CD1c-positive myeloid dendritic cell (primary cell): ENCODE measurements around the gene PTF1A.

ENCODE experiments used
- DNase-seq: peaks from one replicate; pipeline ENCODE4 v3.0.0-alpha.2; 2016; ENCODE audit errors: extremely low spot score

Gene PTF1A, protein sequence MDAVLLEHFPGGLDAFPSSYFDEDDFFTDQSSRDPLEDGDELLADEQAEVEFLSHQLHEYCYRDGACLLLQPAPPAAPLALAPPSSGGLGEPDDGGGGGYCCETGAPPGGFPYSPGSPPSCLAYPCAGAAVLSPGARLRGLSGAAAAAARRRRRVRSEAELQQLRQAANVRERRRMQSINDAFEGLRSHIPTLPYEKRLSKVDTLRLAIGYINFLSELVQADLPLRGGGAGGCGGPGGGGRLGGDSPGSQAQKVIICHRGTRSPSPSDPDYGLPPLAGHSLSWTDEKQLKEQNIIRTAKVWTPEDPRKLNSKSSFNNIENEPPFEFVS

GRCh38 chr10:23191764-23192711 lies at the start of gene PTF1A:
TSS of gene PTF1A (plus strand) at chr10:23192312. CDS start at chr10:23192531, 219 bp downstream.
- DNase-seq, result no peak

DNA sequence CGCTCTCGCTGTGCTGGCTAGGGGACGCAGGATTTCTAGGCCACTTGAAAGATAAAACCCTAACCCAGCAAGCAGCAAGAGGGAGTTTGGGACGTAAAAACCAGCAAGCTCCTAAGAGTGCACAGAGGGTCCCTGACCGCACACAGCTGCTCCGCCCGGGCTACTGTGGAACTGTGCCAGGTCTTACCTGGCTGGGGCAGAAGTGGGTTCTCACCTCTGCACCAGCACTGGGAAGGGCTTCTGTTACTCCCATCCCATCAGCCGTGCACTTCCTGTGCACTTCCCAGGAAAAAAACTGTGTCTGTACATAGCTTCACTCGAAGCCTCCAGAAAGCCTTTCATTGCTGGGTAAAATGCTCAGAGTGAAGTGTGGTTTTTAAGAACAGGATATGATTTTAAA lies 45.9 kb upstream of the PTF1A start:
- no peak for DNase-seq

GRCh38 chr10:23147035-23147434 lies 45.1 kb upstream of the PTF1A start:
- no peak for DNase-seq

GRCh38 chr10:23148214-23148613 lies 43.9 kb upstream of the PTF1A start:
- no peak for DNase-seq

DNA sequence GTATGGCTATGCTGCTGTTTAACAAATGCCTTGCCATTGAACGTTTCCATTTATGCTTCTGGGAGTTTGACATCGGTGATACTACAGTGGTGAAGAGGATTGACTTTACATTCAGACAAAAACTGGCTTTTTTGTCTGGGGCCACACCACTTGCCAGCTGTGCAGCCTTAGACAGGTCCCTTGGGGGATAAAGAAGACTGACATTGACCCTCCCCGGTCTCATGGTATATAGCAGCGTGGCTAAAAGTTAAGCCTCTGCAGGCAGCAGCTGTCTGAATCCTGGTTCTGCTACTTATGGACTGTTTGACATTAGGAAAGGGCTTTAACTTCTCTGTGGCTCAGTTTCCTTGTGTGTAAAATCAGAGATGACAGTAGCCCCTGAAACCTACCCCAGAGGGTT lies 42.0 kb upstream of the PTF1A start:
- no peak for DNase-seq

DNA sequence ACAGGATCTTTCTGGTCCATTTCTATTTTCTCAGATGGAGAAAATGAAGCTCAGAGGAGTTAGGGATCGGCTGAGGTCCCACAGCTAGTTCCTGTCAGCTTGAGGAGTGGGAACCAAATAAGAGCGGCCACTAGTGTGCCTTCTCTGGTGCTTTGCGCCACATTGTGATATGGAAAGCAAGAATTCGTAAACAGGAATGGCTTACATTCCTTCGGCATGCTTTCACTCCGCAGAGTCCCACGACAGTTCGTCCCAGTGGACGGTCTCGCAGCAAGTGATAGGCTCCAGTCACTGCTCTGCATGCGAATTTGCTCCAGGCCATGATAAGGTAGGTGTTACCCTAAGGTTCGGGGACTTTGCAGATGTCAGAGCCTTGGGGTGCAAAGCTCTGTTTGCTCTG lies 41.5 kb upstream of the PTF1A start:
- DNase-seq, result no peak

DNA sequence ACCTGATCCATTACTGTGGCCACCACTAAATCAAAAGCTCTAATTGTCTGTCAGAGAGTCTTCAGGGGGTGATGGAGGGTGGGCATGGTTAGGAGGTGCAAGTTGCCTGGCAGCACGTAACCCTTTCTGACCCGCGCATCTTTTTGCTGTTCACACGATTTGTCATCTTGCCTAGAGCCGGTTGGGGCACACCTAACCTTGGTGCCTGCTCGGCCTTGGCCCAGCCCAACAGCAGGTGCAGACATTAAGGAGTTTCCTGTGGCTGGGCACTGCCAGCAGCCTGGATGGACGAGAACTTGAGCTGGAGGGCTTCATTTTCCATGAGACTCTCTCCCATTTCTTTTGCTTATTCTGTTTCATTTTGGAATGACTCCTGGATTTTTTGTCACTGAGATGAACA lies 41.0 kb upstream of the PTF1A start:
- no peak for DNase-seq

GRCh38 chr10:23155169-23155568 lies 36.9 kb upstream of the PTF1A start:
- DNase-seq, result no peak

GRCh38 chr10:23156447-23157150 lies 35.5 kb upstream of the PTF1A start:
- DNase-seq, result no peak

- DNase-seq, result no peak
Observed at GRCh38 chr10:23157239-23157681, 34.9 kb upstream of the PTF1A start.

DNA sequence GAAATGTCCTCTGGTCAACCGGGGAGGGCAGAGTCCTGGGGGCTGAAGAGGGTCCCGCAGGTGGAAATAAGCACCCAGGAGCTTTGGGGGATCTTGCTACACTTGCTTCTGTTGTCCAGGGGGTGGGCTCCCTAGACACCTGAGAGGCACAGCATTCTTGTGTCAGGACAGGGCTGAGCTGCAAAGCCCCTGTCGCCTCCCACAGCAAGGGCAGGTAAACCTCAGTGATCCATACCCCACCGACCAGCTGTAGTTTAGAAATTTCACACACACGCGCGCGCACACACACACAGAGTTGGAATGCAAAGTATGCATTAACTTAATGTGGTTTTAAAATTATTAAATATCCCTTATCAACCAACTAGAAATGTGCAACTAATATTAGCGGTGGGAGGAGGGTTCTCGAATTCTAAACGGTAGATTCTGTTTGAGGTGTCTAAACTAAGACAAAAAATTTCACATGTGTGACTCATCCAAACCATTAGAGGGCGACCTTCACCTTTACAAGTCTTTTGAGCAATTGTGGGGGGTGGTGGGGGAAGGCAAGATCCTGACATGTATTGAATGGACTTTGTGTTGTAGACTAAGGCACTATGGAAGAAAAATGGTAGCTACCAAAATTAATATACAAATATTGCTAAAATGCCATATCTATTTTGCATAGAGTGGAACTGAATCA lies 34.3 kb upstream of the PTF1A start:
- peak; percentile 20 for DNase-seq

GRCh38 chr10:23158370-23158769 lies 33.7 kb upstream of the PTF1A start:
- DNase-seq, result peak; percentile 56

- no peak for DNase-seq
Observed at GRCh38 chr10:23171232-23171876, 20.8 kb upstream of the PTF1A start.

DNA sequence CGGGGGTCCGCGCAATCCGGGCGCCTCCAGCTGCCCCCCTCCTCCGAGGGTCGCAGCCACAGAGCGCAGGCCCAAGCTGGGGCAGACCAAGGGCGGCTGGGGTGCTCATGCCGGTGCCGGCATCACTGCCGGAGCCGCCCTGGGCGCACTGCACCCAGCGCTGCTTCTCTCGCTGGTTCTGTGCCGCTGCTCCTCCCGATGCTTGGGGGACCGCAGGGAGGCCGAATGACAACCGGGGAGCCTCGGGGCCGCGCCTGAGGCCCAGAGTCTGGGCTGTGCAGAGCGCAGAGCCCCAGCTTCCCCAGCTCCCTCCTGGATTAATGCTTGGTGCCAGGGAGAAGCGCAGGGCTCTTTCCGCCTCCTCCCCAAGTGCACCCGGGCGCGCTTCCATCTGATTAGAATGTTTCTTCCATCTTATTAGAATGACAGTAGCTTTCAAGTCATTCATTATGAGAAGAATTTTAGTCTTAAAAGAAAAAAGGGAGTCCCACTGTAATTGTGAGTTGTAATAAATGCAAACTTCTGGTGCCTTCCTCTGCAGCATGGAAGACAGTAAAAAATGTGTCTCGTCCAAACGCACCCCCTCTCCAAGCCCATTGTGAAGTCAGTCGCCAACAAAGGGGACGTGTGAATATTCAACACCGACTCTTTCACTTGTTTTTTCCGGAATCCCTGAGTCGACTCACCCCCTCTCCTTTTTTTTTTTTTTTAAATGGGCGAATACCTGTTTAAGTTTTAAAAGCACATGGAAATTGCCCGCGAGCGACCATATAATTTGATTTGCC lies 19.5 kb upstream of the PTF1A start:
- DNase-seq, result no peak

DNA sequence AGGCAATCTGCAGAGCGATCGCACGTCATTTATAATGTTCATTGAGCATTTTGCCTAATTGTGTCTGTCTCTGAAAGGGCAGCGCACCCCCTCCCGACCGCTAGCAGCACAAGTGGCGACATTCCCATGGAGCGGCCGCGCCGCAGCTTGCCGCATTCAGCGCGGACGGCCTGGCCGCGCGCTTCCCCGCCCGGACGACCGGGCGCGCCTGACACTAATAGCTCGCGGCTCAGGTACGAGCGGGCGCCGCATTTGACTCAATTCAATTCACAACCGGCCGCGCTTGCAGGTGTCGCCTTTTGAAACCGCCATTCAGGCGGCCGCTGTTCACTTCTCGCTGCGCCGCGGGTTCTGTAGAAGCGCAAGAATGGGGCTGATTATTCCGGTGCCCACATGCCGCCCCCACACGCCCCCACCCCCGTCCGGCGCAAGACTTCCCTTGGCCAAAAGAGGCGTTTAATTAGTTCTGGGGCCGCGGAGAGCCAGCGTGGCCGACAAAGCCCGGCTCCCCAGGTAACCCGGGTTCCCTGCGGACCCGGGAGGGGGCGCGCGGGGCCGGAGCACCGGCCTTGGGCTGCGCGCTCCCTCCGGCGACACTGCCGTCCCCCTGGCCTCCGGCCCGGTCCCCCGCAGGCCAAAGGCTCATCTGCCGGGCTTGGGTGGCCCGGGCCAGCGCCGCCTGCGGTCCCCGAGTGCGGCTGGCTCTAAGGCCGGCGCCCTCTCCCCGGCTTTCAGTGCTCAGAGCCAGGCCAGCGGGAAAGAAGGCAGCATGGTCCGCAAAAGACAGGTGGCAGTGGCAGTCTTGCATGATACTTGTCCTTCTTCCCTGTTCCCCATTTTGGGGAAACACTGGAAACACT lies 18.7 kb upstream of the PTF1A start:
- DNase-seq, result no peak

DNA sequence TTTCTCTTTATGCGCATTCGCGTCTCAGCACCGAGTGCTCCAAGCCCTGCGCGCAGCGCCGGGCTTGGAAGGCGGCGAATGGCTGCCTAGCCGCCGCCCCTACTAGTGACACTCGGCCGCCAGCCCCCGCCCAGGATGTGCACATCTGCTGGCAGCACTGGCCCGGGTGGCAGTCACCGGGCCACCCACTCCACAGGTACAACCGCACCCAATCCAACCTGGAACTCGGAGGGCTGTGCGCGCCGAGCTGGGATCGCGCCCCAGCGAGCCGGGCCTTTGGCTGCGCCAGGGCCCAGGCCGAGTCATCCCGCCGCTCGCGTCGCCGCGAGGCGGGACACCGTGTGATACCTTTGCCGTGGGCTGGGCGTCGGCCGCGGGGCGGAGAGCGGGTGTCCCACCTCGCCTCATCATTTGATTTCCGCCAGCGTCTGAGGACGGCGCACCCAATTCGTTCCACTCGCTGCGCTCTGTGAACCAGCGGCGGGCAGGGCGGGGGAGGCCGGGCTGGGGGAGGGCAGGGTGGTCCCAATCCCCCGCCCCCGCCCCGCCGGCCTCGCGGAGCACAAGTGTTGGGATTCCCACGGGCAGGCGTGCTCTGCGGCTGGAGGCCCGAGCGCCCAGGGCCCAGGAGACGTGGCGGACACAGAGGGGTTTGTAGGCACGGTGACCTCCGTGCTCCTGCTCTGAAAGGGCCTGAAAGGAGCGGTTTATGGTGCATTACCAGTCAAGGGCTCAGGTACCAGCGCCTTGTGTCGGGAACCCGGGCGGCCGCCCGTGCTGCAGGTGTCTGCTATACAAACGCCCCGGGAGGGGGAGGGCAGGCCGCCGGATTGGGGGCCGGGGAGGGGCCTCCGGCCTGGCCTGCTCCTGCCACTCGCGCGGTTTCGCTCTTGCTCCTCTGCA lies 17.8 kb upstream of the PTF1A start:
- no peak for DNase-seq

GRCh38 chr10:23174977-23175512 lies 17.1 kb upstream of the PTF1A start:
- no peak for DNase-seq

- no peak for DNase-seq
Observed at GRCh38 chr10:23186178-23186577, 5.9 kb upstream of the PTF1A start.
